Activated gamma-delta T cell treated with Interleukin-2 at 50 U/mL for 16 hours (primary cell): ENCODE measurements around the gene NIM1K.
"Not testable (repeated sequence)": the region's sequence is repeated elsewhere in the genome, so short reads cannot be mapped to it uniquely, and the experiment has no call there.

ENCODE experiments used
- DNase-seq: peaks from one replicate; pipeline ENCODE4 v3.0.0-alpha.2; 2020

NIM1K gene

GRCh38 chr5:43231977-43232376, 40.0 kb downstream of the NIM1K start:
- no peak for DNase-seq

DNA sequence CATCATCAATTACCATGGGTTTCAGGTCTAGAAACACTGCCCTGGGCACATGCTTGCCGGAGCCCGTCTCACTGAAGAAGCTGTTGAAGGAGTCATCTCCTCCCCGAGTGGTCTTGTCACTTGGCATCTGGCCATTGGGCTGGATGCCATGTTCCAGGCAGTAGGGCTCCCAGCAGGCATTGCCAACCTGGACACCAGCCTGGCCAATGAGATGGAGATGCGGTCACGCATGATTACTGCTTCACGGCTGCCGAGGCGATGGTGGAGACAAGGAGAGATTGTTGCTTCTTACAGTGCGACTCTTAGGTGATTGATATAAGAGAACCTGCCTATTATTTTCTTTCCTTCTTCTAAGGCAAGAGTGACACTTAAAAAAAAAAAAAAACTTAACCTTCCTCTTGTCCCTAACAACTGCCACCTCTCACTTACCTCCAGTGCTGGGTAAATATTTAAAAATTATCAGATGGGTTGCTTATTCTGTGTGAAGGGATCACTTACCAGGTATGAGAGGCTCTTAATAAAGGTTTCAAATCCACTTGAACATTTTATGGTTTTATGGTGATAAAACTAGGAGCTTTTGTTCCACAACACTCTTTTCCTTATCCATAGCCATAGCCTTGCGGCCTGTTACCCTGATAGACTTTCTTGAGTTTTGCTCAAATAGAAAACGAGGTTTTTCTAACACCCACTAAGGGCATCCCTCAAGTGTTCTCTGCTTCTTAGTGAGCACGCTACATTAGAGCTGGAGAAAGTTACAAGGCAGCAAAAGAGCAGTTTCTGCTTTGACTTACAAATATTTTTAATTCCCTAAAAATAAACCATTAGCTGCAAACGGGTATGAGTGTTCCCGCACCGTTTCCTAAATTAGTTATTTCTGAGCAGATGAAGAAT, 41.2 kb downstream of the NIM1K start:
- no peak for DNase-seq

DNA sequence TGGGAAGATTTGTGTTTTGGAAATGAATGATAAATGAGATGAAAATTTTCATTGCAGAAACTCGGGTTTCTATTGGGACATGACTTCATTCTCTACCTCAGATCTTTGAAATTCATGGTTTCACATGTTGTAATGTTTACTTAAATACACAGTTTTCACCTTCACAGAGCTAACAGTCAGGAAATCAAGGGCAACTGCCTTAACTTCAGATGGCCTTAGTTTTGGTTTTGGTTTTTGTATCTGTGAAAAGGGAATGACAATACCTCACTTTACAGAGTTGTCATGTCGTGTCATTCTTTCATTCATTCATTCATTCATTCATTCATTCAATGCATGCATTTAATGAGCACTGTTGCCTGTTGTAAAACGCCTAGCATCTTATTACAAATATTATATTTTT, 41.9 kb downstream of the NIM1K start:
- no peak for DNase-seq

DNA sequence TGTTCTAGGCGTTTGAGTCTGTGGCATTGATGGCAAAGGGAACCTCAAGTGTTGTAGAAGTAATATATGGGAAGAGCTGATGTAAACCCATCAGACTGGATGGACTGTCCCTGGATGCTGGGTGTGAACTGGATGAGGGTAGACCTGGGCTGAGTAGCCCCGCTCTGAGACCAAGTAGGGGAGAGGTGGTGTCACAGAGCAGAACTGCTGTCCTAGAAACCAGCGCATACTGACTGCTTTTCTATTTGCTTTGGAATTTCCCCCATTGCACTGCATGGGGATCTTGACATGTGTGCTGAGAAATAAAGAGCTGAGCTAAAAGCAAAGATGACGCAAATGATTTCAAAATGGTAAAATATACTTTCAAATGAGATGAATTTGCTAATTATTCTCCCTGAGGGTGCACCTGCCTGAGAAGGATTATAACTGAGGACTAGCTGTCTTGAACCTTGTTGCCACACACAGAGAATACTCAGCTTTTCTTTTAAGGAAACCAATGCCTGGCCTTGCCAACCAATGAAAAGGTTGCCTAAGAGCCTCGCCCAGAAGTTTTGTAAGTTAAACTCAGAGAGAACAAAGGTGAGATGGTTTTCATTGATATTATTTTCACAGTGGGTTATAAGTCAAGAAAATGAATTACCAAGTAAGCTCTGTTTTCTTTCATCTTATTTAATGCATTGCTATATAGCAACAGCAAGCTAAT, 44.8 kb downstream of the NIM1K start:
- DNase-seq = no peak

DNA sequence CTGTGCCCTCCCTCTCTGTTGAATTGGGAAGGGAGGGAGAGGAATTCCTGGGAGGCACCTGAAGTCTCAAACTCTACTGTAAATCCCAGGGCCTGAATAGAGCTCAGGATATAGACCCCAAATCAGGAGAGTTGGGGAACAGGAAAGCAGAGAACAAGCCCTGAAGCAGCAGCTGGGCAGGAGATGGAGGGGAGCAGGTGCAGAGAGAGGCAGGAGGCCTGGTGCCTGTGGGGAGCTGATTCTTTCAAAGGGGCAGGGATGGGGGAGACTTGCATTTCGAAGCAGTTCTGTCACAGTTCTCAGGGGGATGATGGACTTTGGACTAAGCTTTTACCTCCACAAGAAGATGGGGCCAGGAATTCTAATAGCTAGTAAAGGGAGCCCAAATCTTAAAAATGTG, 50.2 kb downstream of the NIM1K start:
- DNase-seq = no peak

DNA sequence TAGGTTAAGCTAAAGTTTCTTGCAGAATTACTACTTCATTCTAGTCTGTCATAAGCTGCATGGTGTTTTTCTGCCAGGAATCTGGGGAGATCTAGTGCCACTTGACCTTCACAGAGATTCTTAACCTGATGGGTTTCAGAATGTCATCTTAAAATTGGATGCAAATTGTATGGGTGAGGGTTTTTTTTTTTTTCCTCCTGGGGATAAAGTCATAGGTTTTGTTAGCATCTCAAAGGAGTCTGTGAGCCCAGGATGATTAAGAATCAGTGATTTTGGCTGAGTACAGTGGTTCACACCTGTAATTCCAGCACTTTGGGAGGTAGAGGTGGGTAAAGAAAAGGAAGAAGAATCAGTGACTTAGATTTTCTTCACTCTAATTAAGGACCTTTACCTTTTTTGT, 51.2 kb downstream of the NIM1K start:
- DNase-seq = no peak

DNA sequence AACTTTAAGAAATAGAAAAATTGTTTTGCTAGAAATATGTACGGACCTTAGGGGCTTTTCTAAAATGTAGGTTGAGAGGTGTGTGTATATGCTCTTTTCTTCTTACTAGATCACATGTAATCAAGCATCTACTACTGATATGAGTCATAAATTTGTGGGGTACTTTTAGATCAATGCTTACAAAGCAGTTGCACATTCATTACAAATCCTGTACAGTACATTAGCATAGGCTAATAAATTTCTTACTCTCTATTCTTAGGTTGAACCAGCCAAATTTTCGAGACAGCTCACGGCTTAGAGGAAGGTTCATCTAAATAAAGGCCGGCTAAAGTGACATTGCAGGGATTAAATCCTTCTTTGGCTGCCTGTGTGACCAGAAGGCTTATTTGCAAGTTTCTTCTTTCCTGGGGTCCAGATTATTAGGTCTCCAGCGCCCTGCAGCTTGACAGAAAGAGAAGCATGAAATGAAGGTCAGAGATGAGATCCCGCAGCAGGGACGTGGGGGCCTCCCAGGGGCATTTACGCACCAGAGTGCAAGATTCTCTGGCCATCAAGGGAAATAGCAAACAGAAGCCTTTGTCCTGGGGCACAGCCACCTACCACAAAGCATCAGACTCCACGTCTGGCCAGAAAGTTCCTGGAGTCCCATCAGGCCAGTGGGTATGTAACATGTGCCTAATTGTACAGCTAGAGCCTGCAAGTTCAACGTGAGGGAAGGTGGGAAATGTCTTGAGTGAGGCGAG, 53.0 kb downstream of the NIM1K start:
- no peak for DNase-seq

DNA sequence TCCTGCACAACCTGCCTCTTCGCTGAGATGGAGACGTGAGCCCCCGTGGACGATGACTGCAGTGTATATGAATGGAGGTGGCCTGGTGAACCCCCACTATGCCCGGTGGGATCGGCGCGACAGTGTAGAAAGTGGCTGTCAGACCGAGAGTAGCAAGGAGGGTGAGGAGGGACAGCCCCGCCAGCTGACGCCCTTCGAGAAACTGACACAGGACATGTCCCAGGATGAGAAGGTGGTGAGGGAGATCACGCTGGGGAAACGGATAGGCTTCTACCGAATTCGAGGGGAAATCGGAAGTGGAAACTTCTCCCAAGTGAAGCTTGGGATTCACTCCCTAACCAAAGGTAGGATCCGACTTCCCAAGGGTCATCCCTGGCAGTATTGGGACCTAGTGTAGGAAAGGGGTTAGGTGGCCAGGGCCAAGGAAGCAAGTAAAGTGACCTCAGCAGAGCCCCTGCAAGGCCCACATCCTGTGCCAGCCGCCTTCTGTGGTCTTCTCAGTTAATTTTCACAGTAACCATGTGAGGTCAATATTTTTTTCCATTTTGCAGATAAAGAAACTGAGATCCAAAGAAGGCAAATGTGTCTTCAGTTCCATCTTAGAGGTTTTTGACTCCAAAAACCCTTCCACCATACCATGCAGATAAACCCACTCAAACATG, 53.8 kb downstream of the NIM1K start:
- no peak for DNase-seq

DNA sequence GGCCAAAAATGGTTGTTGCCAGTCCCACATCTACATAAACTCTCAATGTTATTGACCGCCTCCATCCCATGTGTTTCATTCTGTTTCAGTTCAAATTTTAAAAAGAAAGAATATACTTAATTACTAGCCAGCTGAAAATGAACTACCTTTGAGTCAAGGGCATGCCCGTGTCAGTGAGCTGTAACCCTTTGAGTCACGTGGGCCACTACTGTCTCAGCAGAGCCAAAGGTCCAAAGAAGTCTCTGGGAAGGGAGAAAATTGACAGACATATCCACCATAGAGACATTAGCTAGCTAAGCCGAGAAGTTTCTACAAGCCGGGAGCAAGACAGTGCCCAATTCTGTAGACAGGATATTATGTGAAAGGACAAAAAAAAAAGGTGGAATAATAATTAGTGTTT, 59.7 kb downstream of the NIM1K start:
- DNase-seq = no peak

DNA sequence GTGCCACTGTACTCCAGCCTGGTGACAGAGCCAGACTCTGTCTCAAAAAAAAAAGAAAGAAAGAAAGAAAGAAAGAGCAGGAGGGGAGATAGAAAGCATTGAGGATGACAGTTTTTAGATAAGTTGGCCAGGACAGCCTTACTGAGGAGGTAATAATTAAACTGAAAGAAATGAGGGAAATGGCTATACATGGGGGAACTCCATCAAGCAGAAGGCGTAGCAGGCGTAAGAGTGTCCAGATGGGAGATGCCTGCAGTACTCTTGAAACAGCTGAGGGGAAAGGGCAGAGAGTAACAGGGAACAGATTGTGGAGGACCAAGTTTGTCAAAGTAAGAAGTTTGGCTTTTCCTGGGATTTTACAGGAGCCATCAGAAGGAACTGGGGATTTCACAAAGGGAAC, 63.7 kb downstream of the NIM1K start:
- DNase-seq = no peak

DNA sequence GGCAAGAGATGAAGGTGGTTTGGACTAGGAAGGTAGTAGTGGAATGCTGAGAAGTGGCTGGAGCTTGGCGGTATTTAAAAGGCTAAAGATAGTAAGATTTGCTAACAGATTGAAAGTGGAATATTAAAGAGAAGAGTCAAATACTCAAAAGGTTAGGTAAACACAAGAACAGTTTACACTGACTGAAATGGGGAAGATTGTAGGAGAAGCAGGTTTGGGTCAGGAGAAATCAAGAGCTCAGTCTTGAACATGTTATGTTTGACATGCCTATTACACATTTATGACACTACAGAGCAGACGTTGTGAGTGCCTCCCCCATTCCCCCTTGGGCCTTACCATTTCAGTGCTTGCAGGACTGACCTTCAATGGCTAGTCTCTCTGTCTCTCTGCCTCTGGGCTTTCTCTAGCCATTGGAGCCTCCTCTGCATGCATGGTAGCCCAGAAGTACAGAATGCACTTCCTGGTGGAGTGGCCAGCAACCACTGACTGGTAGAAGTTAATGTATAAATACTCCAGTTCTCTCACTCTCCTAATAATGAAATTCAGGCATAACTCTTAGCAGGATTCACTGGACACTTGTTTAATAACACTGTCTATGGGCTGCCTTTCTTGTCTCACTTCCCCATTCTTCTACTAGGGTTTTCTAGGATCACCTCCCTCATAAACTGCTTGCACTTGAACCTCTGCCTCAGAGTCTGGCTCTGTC, 64.4 kb downstream of the NIM1K start:
- no peak for DNase-seq

- DNase-seq = no peak
Observed at GRCh38 chr5:43258116-43258515, 66.1 kb downstream of the NIM1K start.

- not testable (repeated sequence) for DNase-seq
Observed at GRCh38 chr5:43262269-43262668, 70.2 kb downstream of the NIM1K start.

DNA sequence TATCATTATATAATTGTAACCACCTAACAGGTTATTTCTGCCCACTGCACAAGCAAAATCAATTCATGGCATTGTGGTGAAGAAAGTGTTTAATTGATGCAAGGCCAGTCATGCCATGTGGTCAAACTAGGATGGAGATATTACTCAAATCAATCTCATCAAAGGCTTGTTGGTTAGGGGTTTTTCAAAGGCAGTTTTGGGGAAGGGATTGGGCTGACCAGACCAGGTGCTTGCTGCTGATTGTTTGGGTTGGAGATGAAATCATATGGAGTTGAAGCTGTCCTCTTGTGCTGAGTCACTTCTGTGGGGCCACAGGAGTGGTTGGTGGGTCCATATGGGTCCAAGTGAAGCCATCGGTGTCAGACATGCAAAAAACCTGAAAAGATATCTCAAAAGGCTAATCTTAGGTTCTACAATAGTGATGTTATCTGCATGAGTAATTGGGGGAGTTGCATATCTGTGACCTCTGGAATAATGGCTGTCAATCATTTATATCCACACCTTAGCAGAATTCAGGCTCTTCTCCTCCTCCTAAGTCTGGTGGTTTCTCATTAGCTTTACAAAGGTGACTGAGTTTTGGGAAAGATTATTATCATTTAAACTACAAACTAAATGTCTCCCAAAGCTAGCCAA, 76.3 kb downstream of the NIM1K start:
- DNase-seq = no peak

- DNase-seq = no peak
Observed at GRCh38 chr5:43270645-43271044, 78.6 kb downstream of the NIM1K start.

DNA sequence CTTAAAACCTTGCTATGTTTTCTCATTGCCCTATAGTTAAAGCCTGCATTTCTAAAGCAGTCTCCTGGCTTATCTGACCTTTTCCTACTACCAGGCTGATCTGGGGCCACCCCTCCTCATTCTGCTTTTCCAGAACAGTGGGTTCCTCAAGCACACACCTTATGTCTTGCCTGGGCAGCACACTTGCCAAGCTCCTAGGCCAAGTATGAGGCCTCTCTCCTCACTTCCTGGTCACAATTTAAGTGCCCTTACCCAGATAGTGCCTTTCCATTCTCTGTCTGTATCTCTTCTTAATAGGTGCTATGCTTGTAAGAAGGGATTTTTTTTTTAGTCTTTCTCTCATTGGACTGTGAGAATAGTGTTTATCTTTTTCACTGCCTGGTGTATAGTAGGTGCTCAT, 81.5 kb downstream of the NIM1K start:
- no peak for DNase-seq

- no peak for DNase-seq
Observed at GRCh38 chr5:43274435-43275114, 82.5 kb downstream of the NIM1K start.

DNA sequence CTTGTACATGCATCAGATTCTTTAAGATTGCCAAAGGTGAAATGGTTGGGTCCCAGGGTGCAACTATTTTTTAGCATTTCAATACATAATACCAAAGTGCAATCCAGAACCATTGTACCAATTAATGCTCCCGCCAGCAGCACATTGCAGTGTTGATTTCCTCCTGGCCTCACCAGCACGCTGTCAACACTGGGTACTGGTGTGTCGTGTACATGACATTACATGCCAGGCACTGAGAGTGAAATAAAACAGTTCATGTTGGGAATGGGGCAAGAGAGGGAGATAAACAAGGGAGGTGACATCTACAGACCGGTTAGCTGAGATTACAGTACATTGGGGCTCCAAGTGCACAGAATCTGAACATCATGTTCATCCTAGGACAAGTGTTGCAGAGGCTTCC, 83.4 kb downstream of the NIM1K start:
- DNase-seq = no peak

GRCh38 chr5:43279548-43280274, 87.7 kb downstream of the NIM1K start:
- no peak for DNase-seq

DNA sequence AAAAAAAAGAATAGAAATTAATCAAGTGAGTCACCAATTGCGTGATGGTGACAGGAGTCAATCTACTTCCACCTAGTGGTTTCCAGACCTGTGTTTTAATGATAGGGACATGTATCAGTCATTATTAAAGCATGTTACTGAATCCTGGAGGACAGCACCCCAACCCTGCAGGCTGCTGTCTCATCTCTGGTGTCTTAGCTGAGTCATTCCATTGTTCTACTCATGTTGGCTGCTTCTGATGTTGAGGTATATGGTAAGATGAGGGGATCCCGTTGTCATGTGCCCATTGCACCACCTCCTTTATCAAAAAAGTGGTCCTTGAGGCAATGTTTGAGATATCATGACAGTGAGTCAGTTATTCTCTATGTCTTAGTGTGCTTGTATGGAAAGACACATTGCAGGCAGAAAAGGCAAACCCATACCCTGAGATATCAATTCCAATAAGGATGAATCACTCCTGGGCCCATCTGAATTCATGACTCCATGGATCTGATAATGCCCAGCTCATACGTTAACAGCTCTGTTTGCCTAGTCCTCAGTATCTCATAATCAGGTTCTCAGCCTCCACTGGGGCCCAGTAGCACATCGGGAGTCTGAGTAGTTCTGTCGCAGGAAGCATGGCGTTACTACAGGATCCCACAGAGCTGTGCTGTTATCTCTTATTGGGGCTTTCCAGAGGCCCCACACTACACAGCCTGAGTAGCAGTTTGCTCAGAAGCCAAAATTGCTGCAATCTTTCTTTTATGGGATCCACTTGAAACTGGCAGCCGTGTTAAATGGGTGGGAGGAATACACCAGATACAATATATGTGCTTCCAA, 90.0 kb downstream of the NIM1K start:
- no peak for DNase-seq
